Cardiac fibroblast (primary cell): ENCODE measurements around the gene DNASE1L3.
"Not testable (repeated sequence)": the region's sequence is repeated elsewhere in the genome, so short reads cannot be mapped to it uniquely, and the experiment has no call there.

Experiments
- DNase-seq, 2 donors: peaks; one replicate each; pipeline versions ENCODE4 v3.0.0 to v3.0.0-alpha.2; 2010; ENCODE audit warnings: low read depth in 2 of 2
- H3K4me3 ChIP-seq, 2 donors: replicated peaks in 1 of 2; 1 replicate in 1 of 2; 2 replicates in 1 of 2; pipeline ENCODE4 v1.5.1; 2011; ENCODE audit warnings: low read depth in 2 of 2, low read length in 2 of 2, mild to moderate bottlenecking in 2 of 2, moderate library complexity in 1 of 2
- TF ChIP-seq, protein P1 (sequence below): IDR thresholded peaks from one replicate; pipeline ENCODE4 v1.5.1; 2011; ENCODE audit warnings: low read depth, mild to moderate bottlenecking, low read length, inconsistent platforms

Gene DNASE1L3

DNA sequence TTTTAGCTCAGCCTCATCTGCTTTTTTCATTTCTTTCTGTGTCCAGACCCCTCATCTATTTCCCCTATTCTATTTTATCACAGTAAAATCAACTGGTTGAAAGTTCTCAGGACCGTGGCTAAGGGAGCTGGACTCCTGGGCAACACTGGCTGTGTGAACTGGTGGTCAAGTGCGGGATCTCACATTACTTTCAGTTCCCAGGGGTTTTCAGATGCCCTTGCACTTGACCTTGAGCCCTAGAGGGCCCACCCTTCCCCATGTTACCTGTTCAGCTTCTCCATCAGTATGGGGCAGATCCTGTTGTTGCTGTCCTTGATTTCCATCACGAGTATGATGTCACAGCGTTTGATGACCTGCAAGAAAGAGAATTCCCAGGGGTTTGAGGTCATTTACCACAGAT lies 2.8 kb downstream of the DNASE1L3 start:
- DNase-seq = no peak
- no peak overlapping the region for H3K4me3 ChIP-seq
- TF ChIP-seq, protein P1, sequence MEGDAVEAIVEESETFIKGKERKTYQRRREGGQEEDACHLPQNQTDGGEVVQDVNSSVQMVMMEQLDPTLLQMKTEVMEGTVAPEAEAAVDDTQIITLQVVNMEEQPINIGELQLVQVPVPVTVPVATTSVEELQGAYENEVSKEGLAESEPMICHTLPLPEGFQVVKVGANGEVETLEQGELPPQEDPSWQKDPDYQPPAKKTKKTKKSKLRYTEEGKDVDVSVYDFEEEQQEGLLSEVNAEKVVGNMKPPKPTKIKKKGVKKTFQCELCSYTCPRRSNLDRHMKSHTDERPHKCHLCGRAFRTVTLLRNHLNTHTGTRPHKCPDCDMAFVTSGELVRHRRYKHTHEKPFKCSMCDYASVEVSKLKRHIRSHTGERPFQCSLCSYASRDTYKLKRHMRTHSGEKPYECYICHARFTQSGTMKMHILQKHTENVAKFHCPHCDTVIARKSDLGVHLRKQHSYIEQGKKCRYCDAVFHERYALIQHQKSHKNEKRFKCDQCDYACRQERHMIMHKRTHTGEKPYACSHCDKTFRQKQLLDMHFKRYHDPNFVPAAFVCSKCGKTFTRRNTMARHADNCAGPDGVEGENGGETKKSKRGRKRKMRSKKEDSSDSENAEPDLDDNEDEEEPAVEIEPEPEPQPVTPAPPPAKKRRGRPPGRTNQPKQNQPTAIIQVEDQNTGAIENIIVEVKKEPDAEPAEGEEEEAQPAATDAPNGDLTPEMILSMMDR = no peak

DNA sequence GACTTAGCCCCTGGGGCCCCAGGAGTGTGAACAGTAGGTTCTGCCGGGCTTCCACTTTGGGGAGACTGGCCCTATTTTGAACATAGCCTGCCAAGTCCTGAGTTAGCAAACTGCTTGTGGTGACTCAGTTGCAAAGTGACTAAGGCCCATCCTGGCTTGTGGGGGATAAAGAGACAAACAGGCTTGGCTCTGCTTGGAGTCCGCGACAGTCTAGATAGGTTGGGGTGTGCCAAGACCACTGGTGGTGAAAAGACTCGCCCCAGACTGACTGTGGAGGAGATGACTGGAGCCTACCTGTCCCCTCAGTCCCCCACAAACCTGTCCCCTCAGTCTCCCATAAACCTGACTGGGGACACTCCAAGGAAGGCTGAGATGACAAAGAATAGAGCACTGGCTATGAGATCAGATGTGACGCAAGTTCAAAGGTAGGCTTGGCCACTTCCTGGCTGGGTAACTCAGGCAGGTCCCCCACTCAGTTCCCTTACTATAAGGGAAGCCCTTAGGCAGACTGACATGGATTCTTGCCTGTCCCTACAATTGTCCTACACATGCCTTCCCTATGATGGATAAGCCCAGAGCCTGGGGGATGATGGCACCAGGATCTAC lies 4.3 kb downstream of the DNASE1L3 start:
- peak; percentile 30 to 71 for DNase-seq
- TF ChIP-seq, protein P1 = no peak
- no peak overlapping the region for H3K4me3 ChIP-seq

DNA sequence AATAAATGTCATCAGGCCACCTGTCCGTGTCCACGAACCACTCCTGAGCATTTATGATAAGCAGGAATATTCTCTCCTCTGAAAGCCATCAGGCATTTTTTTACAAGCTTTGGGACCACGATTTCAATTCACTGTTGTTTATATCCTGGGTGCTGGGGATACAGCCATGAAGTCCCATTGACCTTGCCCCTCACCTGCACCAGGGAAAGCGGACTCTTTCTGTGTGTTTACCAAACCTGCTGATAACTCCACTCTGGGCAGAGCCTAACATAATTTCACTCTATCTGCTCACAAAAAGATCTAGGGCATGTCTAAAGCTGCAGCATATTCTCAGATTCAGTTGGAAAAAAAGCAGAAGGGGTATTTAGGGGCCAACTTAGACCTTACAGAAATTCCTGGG lies 4.8 kb downstream of the DNASE1L3 start:
- no peak for DNase-seq
- TF ChIP-seq, protein P1 = no peak
- H3K4me3 ChIP-seq = no peak overlapping the region

DNA sequence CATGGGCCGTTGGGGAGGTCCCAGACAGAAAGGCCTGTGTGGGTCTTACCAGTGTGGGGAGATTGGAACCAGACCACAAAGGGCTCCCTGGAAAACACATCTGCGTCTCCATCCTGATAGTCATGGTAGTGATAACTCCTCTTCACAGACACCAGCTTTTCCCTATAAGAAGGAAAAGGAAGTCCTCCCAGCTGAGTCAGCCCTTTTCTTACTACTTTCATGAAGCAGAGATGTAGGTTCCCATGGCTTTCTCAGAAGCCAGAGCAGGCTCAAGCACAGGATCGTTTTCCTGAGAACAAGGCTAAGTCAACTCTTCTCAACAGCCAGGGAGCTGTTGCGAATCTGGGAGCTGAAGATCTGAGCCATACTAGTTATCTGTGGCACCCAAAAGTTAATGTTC lies 6.1 kb downstream of the DNASE1L3 start:
- TF ChIP-seq, protein P1 = no peak
- H3K4me3 ChIP-seq = no peak overlapping the region

GRCh38 chr3:58203541-58203940 lies 7.2 kb downstream of the DNASE1L3 start:
- no peak overlapping the region for H3K4me3 ChIP-seq
- TF ChIP-seq, protein P1 = no peak
- DNase-seq = no peak

More for the DNA sequence above, 6.1 kb downstream of the DNASE1L3 start:
- no peak for DNase-seq

DNA sequence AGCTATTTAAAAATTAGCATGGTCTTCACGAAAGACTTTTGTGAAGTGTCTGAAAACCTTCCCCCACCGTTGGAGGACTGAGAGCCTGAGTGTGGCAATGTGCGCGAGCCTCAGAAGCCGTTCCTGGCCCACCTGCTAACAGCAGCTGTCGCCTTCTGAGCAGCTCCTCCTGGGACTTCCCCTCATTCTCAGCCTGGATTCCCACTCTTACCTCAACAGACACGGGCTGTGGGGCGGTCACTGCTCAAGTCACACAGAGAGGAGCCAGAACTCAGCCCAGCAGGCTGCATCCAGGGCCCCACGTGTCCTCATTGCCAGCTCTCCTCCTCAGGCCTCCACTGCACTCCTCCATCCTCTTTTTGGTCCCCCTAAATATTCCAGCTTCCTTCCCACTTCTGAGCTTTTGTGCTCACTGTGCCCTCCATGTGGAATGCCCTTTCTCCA lies 7.8 kb downstream of the DNASE1L3 start:
- no peak overlapping the region for H3K4me3 ChIP-seq
- TF ChIP-seq, protein P1 = no peak
- DNase-seq = no peak

GRCh38 chr3:58201451-58201850 lies 9.3 kb downstream of the DNASE1L3 start:
- not testable (repeated sequence) for H3K4me3 ChIP-seq, DNase-seq
